Panc1 (cell line): ENCODE measurements around the gene DZIP3. TPM values are rescaled to one million over a fixed set of nuclear protein-coding genes. Genes with fewer than 3 reads are reported as not detected.

ENCODE experiments used
- ATAC-seq: fragments of 200-7000 bp; cut with Tn5 transposase; 2 replicates; pipeline ENCODE4 v1.9.1; 2020; ENCODE audit warnings: mild to moderate bottlenecking, moderate library complexity
- BruUV-seq: library from RNA; stranded (reverse); fragments of 400-500 nt; replicated peaks from 2 replicates; lab custom pipeline; 2021; lab: Mats Ljungman, UMichigan
- CTCF ChIA-PET: fragments of 300-600 bp; sonication (Branson Sonifier 250); formaldehyde crosslinking; loops from one replicate; lab custom pipeline; 2022; ENCODE audit warnings: antibody characterized with exemption; lab: Charles Lee
- POLR2A ChIA-PET: fragments of 300-600 bp; sonication (Branson Sonifier 250); formaldehyde crosslinking; loops from one replicate; lab custom pipeline; 2022; ENCODE audit warnings: antibody characterized with exemption; lab: Charles Lee
- DNase-seq: peaks from one replicate; pipeline ENCODE4 v3.0.0-alpha.2; 2010; ENCODE audit warnings: low read depth, low spot score
- H3K27ac ChIP-seq: 2 replicates; pipeline ENCODE4 v1.5.1; 2011; ENCODE audit warnings: mild to moderate bottlenecking, low read length, inconsistent platforms
- H3K27me3 ChIP-seq: fragments of 200-500 bp; sonication (Bioruptor generic); 2 replicates; pipeline ENCODE4 v1.6.0; 2014; ENCODE audit warnings: low read length, inconsistent platforms; ENCODE audit not compliant: control insufficient read depth, insufficient read depth
- H3K36me3 ChIP-seq: fragments of 200-500 bp; sonication (Bioruptor generic); 2 replicates; pipeline ENCODE4 v1.5.1; 2014; ENCODE audit warnings: inconsistent platforms, mild to moderate bottlenecking, low read length, moderate library complexity; ENCODE audit not compliant: control insufficient read depth, insufficient read depth
- H3K4me1 ChIP-seq: 2 replicates; pipeline ENCODE4 v1.5.1; 2011; ENCODE audit warnings: inconsistent platforms, mild to moderate bottlenecking, low read length, moderate library complexity; ENCODE audit not compliant: control insufficient read depth, insufficient read depth
- H3K4me3 ChIP-seq, 2 experiments: 2 replicates each; pipeline ENCODE4 v1.5.1; 2011 to 2012; ENCODE audit warnings: low read depth in 2 of 2, low read length in 2 of 2, mild to moderate bottlenecking in 2 of 2, inconsistent platforms in 1 of 2, moderate library complexity in 1 of 2
- H3K9me3 ChIP-seq: fragments of 200-500 bp; sonication (Bioruptor generic); 2 replicates; pipeline ENCODE4 v1.5.1; 2014; ENCODE audit warnings: low read depth, mild to moderate bottlenecking, inconsistent platforms, low read length, moderate library complexity; ENCODE audit not compliant: control insufficient read depth, insufficient read depth
- CTCF ChIP-seq: fragments of 450-650 bp; IDR thresholded peaks from 2 replicates; pipeline ENCODE4 v1.5.1; 2017; ENCODE audit warnings: mild to moderate bottlenecking
- POLR2AphosphoS5 ChIP-seq: IDR thresholded peaks from 2 replicates; pipeline ENCODE4 v1.6.1; 2012; ENCODE audit warnings: mild to moderate bottlenecking, low read depth, low read length, moderate library complexity
- SIN3A ChIP-seq: IDR thresholded peaks from 2 replicates; pipeline ENCODE4 v1.6.1; 2012; ENCODE audit warnings: low read depth, mild to moderate bottlenecking, low read length, moderate library complexity, borderline replicate concordance; ENCODE audit not compliant: insufficient read depth
- TCF7L2 ChIP-seq: IDR thresholded peaks from 2 replicates; pipeline ENCODE4 v1.6.1; 2011; ENCODE audit warnings: mild to moderate bottlenecking, low read depth, low read length, inconsistent platforms
- in situ Hi-C: cut with HindIII; loops from 2 replicates; pipeline ENCODE4 v1.10.0; 2016; ENCODE audit warnings: low sequenced_read_pairs, low pct_unique_long_range_greater_than_20kb
- intact Hi-C: fragments of 100-400 bp; cut with micrococcal nuclease; formaldehyde crosslinking; loops from one replicate; pipeline ENCODE4 v1.10.0; 2022; ENCODE audit not compliant: unreplicated experiment
- total RNA-seq: library from RNA; stranded (reverse); gene quantifications from one replicate; pipeline ENCODE4 v1.2.1, GENCODE V29; 2021; ENCODE audit not compliant: unreplicated experiment
- TF ChIP-seq, protein P1 (sequence below), 2 experiments: IDR thresholded peaks; 2 replicates each; pipeline ENCODE4 v1.6.1; 2011 to 2012; ENCODE audit warnings: low read depth in 2 of 2, control low read depth in 1 of 2, low read length in 1 of 2, mild to moderate bottlenecking in 1 of 2, moderate library complexity in 1 of 2; ENCODE audit not compliant: insufficient read depth in 1 of 2

The DZIP3 gene
- total RNA-seq, 1 experiment from 2014 or later, result 30.9 TPM

DNA sequence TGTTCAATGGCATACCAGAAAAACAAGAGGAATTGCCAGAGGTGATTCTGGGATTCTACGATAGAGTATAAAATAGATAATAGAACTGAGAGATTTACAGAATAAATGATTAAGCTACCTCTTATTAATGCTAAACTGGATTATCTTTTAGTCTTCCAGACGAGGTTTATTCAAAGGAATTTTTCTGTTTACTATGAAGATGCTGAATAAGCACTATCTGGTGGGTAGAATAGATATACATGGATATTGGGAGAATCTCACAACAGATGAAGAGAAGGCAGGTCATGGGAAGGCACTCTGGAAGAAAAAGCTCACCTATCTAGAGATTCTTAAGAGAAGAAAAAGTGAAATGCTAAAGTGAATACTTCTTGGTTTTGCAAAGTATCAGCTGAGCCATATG is 11.5 kb upstream of the DZIP3 start:
- POLR2A ChIA-PET, result no interaction called here
- intact Hi-C loops (no loop called here), in situ Hi-C loops (no loop called here)
- Histone ChIP-seq H3K27ac (no peak overlapping the region), H3K4me3 (no peak overlapping the region), H3K36me3 (peaks cover 66% of the 10 kb centered on the region), H3K9me3 (no peaks in the 10 kb centered on the region), H3K27me3 (no peaks in the 10 kb centered on the region), H3K4me1 (no peaks in the 10 kb centered on the region)
- ATAC-seq, result no peak
- DNase-seq, result no peak
- no TSS peak for BruUV-seq
- CTCF ChIA-PET, result no interaction called here
- TF ChIP-seq, protein P1, sequence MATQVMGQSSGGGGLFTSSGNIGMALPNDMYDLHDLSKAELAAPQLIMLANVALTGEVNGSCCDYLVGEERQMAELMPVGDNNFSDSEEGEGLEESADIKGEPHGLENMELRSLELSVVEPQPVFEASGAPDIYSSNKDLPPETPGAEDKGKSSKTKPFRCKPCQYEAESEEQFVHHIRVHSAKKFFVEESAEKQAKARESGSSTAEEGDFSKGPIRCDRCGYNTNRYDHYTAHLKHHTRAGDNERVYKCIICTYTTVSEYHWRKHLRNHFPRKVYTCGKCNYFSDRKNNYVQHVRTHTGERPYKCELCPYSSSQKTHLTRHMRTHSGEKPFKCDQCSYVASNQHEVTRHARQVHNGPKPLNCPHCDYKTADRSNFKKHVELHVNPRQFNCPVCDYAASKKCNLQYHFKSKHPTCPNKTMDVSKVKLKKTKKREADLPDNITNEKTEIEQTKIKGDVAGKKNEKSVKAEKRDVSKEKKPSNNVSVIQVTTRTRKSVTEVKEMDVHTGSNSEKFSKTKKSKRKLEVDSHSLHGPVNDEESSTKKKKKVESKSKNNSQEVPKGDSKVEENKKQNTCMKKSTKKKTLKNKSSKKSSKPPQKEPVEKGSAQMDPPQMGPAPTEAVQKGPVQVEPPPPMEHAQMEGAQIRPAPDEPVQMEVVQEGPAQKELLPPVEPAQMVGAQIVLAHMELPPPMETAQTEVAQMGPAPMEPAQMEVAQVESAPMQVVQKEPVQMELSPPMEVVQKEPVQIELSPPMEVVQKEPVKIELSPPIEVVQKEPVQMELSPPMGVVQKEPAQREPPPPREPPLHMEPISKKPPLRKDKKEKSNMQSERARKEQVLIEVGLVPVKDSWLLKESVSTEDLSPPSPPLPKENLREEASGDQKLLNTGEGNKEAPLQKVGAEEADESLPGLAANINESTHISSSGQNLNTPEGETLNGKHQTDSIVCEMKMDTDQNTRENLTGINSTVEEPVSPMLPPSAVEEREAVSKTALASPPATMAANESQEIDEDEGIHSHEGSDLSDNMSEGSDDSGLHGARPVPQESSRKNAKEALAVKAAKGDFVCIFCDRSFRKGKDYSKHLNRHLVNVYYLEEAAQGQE (IDR thresholded peaks at IDR 0.05; ENCODE audit: insufficient read depth in 1 of 2, low read depth in 2 of 2, low read length in 1 of 2), result no peak
- TF ChIP-seq TCF7L2 (no peak), POLR2AphosphoS5 (no peak), CTCF (no peak), SIN3A (no peak)

DNA sequence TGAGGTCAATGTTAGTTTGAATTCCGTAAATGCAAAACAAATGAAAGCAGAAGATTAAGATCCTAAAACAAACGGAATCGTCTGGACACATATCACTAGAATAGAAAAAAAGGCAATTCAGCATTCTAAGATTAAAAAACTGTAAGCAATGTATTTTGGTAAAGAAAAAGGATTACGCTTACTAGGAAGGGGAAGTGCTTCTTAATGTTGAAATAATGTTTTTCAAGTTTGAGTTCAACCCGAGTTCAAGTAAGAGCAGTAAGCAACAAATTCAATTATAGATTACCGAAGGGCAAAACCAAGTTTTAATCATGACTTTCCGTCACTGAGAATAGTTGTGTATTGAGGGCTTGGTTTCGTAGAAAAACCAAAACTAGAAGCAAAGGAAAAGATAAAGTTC is 921 bp upstream of the DZIP3 start:
- peaks cover 24% of the 10 kb centered on the region for H3K36me3 ChIP-seq
- H3K27me3 ChIP-seq, result no peaks in the 10 kb centered on the region
- intact Hi-C loops (no loop called here), in situ Hi-C loops (no loop called here)
- CTCF ChIA-PET, result no interaction called here
- TSS peak; percentile 75 for BruUV-seq
- peak overlapping the region; percentile 99 for H3K27ac ChIP-seq
- POLR2A ChIA-PET, result interaction anchor here (1.6 kb wide), 1 partner anchor 10 kb away, joined by 6 read pairs; no protein-coding TSS in a partner anchor
- ATAC-seq, result no peak
- H3K9me3 ChIP-seq, result no peaks in the 10 kb centered on the region
- H3K4me1 ChIP-seq, result peaks cover 17% of the 10 kb centered on the region
- DNase-seq, result peak; percentile 8
- peak overlapping the region; percentile 86 to 96 for H3K4me3 ChIP-seq
- TF ChIP-seq POLR2AphosphoS5 (no peak), TCF7L2 (no peak), SIN3A (no peak), CTCF (no peak)
- TF ChIP-seq, protein P1 (IDR thresholded peaks at IDR 0.05; ENCODE audit: insufficient read depth in 1 of 2, low read depth in 2 of 2, low read length in 1 of 2), result no peak
